NCI-H1436 treated with DMSO at 0.1 percent for 48 hours (cell line): Measurements from ENCODE around the gene KLK2.

ENCODE experiments used
- DNase-seq: peaks from one replicate; lab custom pipeline; 2025; lab: John Stamatoyannopoulos, UW

Gene KLK2

GRCh38 chr19:50873056-50873455 is at the start of gene KLK2:
Gene KLK2, plus strand, starts transcription at chr19:50873439. Its CDS starts 35 bp downstream, at chr19:50873474.
- DNase-seq: no peak

- DNase-seq: no peak
Measured at GRCh38 chr19:50826492-50827240, 46.6 kb upstream of the KLK2 start.

GRCh38 chr19:50827476-50827875 is 45.8 kb upstream of the KLK2 start:
- no peak for DNase-seq

- DNase-seq: no peak
Measured at GRCh38 chr19:50829801-50830200, 43.4 kb upstream of the KLK2 start.

GRCh38 chr19:50830266-50831025 is 42.8 kb upstream of the KLK2 start:
- no peak for DNase-seq

- DNase-seq: no peak
Measured at GRCh38 chr19:50831026-50831396, 42.2 kb upstream of the KLK2 start.

GRCh38 chr19:50832666-50833065 is 40.6 kb upstream of the KLK2 start:
- DNase-seq: no peak

- no peak for DNase-seq
Measured at GRCh38 chr19:50833117-50833801, 40.0 kb upstream of the KLK2 start, which contains the start of gene KLK15. Gene KLK15, minus strand, starts transcription at chr19:50833574. Its CDS starts 2,082 bp downstream, at chr19:50831492.

GRCh38 chr19:50833802-50834167 is 39.5 kb upstream of the KLK2 start:
- DNase-seq: no peak

- DNase-seq: no peak
Measured at GRCh38 chr19:50835103-50835784, 38.0 kb upstream of the KLK2 start.

GRCh38 chr19:50835785-50836542 is 37.3 kb upstream of the KLK2 start:
- no peak for DNase-seq

- DNase-seq: no peak
Measured at GRCh38 chr19:50836543-50837195, 36.6 kb upstream of the KLK2 start.

- DNase-seq: peak; percentile 38
Measured at GRCh38 chr19:50837300-50837699, 35.9 kb upstream of the KLK2 start.

- no peak for DNase-seq
Measured at GRCh38 chr19:50838239-50838638, 35.0 kb upstream of the KLK2 start.

GRCh38 chr19:50839712-50840655 is 33.3 kb upstream of the KLK2 start:
- no peak for DNase-seq

GRCh38 chr19:50842130-50842529 is 31.1 kb upstream of the KLK2 start:
- DNase-seq: no peak

GRCh38 chr19:50843205-50843604 is 30.0 kb upstream of the KLK2 start:
- no peak for DNase-seq

- no peak for DNase-seq
Measured at GRCh38 chr19:50843701-50844221, 29.5 kb upstream of the KLK2 start.

GRCh38 chr19:50844296-50844935 is 28.8 kb upstream of the KLK2 start:
- no peak for DNase-seq
